PFSK-1 (cell line): Measurements from ENCODE around the gene SH3D21.

Experiments
- FOXP2 ChIP-seq: optimal IDR thresholded peaks from 2 replicates; pipeline ENCODE3; 2011; ENCODE audit warnings: borderline replicate concordance, control low read depth, inconsistent platforms; ENCODE audit not compliant: insufficient read depth; ENCODE audit errors: extremely low read length, extremely low read depth
- POLR2AphosphoS5 ChIP-seq: IDR thresholded peaks from 2 replicates; pipeline ENCODE4 v1.6.1; 2012; ENCODE audit warnings: low read depth, mild to moderate bottlenecking, control low read depth, low read length, moderate library complexity
- REST ChIP-seq, 2 experiments: IDR thresholded peaks; 2 replicates each; pipeline versions ENCODE4 v1.6.1 to v1.8.0; 2011 to 2012; ENCODE audit warnings: low read depth in 2 of 2, low read length in 2 of 2, control low read depth in 1 of 2, inconsistent platforms in 1 of 2, mild to moderate bottlenecking in 1 of 2, moderate library complexity in 1 of 2; ENCODE audit not compliant: insufficient read depth in 1 of 2
- SIN3A ChIP-seq: IDR thresholded peaks from 2 replicates; pipeline ENCODE4 v1.6.1; 2012; ENCODE audit warnings: mild to moderate bottlenecking, low read length, moderate library complexity, borderline replicate concordance; ENCODE audit not compliant: insufficient read depth
- TAF1 ChIP-seq: IDR thresholded peaks from 2 replicates; pipeline ENCODE4 v1.6.1; 2012; ENCODE audit warnings: low read length, control low read depth, borderline replicate concordance; ENCODE audit not compliant: insufficient read depth

SH3D21 gene

GRCh38 chr1:36297062-36297461 is 9.1 kb upstream of the SH3D21 start:
- no peak for TF ChIP-seq SIN3A
- no peak for TF ChIP-seq FOXP2
- no peak for TF ChIP-seq POLR2AphosphoS5
- no peak for TF ChIP-seq TAF1

- TF ChIP-seq REST (IDR thresholded peaks at IDR 0.05; ENCODE audit: insufficient read depth in 1 of 2, low read depth in 2 of 2, low read length in 2 of 2) (no peak), POLR2AphosphoS5 (no peak), FOXP2 (no peak), SIN3A (no peak), TAF1 (no peak)
Measured at GRCh38 chr1:36298640-36299039, 7.5 kb upstream of the SH3D21 start.

GRCh38 chr1:36300526-36300925 is 5.6 kb upstream of the SH3D21 start:
- no peak for TF ChIP-seq POLR2AphosphoS5
- TF ChIP-seq FOXP2 = no peak
- TF ChIP-seq REST (IDR thresholded peaks at IDR 0.05; ENCODE audit: insufficient read depth in 1 of 2, low read depth in 2 of 2, low read length in 2 of 2) = no peak
- TF ChIP-seq SIN3A = no peak
- no peak for TF ChIP-seq TAF1

DNA sequence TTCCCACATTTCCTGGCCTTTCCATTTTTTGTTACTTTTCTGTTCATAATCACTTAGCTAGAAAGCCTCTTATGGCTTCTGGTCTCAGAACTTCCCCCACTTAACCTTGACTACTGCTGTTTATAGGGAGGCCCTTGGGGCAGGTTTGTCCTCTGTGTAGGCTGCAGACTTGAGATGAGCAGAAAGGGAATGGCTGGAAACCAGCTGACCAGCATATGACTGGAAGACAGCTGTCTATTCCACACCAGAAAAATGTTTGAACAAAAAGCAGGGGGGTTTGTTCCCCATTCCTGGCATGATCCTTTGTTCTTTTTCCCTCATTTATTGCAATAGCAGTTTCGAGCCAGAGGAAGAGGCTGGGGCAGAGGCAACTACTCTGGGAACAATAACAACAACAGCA is 4.9 kb upstream of the SH3D21 start:
- TF ChIP-seq POLR2AphosphoS5 = no peak
- no peak for TF ChIP-seq REST (IDR thresholded peaks at IDR 0.05; ENCODE audit: insufficient read depth in 1 of 2, low read depth in 2 of 2, low read length in 2 of 2)
- TF ChIP-seq TAF1 = no peak
- TF ChIP-seq SIN3A = no peak
- TF ChIP-seq FOXP2 = no peak

GRCh38 chr1:36303244-36303643 is 2.9 kb upstream of the SH3D21 start:
- TF ChIP-seq FOXP2 (no peak), SIN3A (no peak), REST (IDR thresholded peaks at IDR 0.05; ENCODE audit: insufficient read depth in 1 of 2, low read depth in 2 of 2, low read length in 2 of 2) (no peak), POLR2AphosphoS5 (no peak), TAF1 (no peak)
